Astrocyte (in vitro differentiated cells and primary cell): ENCODE measurements around the gene STX16.

Source experiments
- CTCF ChIP-seq: IDR thresholded peaks from 2 replicates; pipeline ENCODE4 v1.5.1; 2011; ENCODE audit warnings: low read depth, mild to moderate bottlenecking, inconsistent platforms, low read length, moderate library complexity; ENCODE audit not compliant: insufficient read depth
- EZH2 ChIP-seq: IDR thresholded peaks from 2 replicates; pipeline ENCODE4 v1.6.1; 2012; ENCODE audit warnings: mild to moderate bottlenecking, low read length, inconsistent platforms; ENCODE audit not compliant: insufficient read depth

GRCh38 chr20:58706975-58707681 lies 56.0 kb downstream of the STX16 start:
- TF ChIP-seq CTCF (no peak), EZH2 (no peak)
